ENCODE results near the gene IDS.

DNA sequence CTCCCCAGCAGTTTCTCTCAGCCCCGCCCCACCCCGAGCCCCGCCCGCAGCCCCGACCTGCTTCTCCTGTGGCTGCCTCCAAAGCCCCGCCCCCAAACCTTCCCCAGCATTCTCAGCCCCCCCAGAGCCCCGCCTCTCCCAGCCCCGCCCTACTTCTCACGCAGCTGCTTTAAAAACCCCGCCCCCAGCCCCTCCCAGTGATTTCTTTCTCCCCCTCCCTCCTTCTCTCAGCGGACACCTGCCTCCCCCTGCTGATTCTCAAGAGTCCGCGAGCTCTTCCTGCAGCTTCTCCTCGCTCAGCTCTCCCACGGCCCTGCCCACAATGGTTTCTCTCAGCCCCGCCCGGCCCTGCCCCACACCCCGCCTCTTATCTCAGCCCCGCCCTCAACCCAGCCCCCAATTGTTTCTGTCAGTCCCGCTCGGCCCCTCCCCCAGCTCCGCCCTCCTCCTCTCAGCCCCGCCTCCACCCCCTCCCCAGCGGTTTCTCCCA, 35.1 kb upstream of the IDS start:
- TF ChIP-seq, protein P1, sequence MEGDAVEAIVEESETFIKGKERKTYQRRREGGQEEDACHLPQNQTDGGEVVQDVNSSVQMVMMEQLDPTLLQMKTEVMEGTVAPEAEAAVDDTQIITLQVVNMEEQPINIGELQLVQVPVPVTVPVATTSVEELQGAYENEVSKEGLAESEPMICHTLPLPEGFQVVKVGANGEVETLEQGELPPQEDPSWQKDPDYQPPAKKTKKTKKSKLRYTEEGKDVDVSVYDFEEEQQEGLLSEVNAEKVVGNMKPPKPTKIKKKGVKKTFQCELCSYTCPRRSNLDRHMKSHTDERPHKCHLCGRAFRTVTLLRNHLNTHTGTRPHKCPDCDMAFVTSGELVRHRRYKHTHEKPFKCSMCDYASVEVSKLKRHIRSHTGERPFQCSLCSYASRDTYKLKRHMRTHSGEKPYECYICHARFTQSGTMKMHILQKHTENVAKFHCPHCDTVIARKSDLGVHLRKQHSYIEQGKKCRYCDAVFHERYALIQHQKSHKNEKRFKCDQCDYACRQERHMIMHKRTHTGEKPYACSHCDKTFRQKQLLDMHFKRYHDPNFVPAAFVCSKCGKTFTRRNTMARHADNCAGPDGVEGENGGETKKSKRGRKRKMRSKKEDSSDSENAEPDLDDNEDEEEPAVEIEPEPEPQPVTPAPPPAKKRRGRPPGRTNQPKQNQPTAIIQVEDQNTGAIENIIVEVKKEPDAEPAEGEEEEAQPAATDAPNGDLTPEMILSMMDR (IDR thresholded peaks at IDR 0.05) = no peak
- TF ChIP-seq POLR2A (IDR thresholded peaks at IDR 0.05) = no peak

Data from testis (tissue), 2 donors.